ENCODE results near the gene KIN.

DNA sequence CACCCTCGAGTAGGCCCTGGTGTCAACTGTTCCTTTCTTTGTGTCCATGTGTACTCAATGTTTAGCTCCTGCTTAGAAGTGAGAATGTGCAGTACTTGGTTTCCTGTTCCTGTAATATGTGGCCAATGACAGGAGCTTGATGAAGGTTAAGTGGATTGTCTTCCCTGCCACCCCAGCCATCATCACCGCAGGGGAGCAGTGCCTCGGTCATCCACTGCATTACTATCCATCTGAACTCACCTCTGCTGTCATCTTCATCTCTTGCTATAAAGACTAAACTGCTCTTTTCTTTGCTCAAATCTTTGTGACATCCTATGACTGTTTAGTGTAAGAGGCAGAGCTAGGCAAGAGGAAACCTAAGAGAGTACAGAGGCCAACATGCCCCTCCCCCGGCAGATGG is 69.1 kb downstream of the KIN start:
- TF ChIP-seq POLR2A (IDR thresholded peaks at IDR 0.05), result no peak
- TF ChIP-seq, protein P1, sequence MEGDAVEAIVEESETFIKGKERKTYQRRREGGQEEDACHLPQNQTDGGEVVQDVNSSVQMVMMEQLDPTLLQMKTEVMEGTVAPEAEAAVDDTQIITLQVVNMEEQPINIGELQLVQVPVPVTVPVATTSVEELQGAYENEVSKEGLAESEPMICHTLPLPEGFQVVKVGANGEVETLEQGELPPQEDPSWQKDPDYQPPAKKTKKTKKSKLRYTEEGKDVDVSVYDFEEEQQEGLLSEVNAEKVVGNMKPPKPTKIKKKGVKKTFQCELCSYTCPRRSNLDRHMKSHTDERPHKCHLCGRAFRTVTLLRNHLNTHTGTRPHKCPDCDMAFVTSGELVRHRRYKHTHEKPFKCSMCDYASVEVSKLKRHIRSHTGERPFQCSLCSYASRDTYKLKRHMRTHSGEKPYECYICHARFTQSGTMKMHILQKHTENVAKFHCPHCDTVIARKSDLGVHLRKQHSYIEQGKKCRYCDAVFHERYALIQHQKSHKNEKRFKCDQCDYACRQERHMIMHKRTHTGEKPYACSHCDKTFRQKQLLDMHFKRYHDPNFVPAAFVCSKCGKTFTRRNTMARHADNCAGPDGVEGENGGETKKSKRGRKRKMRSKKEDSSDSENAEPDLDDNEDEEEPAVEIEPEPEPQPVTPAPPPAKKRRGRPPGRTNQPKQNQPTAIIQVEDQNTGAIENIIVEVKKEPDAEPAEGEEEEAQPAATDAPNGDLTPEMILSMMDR (IDR thresholded peaks at IDR 0.05), result no peak
